ENCODE measurements around the gene OPTC. TPM values are rescaled to one million over a fixed set of nuclear protein-coding genes. Genes with fewer than 3 reads are reported as not detected.

Gene OPTC
- total RNA-seq, 1 donor from 2014 or later, result 0.36 TPM

DNA sequence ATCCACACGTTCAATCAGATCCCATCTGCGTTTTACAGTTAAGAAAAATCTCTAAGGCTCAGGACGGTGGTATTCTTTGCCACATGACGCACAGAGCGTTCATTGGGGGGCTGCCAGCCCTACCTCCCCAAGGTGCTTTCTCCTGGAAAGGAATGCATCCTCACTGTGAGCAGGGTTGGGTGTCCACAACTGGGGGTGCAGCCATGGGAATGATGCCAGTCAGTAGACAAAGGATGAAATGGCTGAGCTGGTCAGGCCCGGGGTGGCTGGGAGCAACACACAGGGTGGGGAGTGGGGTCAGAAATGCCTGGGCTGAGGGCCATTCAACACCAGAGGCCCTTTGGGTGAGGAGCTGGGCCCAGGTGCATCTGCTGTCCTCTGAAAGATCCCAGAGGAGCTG is 25.9 kb downstream of the OPTC start:
- Mint-ChIP-seq H3K27ac (ENCODE audit: unreplicated experiment) (no peak overlapping the region), H3K36me3 (ENCODE audit: low read depth, unreplicated experiment) (no peaks in the 10 kb centered on the region), H3K4me1 (ENCODE audit: unreplicated experiment) (peaks cover 24% of the 10 kb centered on the region), H3K9me3 (ENCODE audit: unreplicated experiment) (no peaks in the 10 kb centered on the region), H3K27me3 (ENCODE audit: unreplicated experiment) (peaks cover 2% of the 10 kb centered on the region), H3K4me3 (ENCODE audit: unreplicated experiment) (no peak overlapping the region)
- DNase-seq (ENCODE audit: low spot score), result no peak
- TF ChIP-seq CTCF (IDR thresholded peaks at IDR 0.05; ENCODE audit: unreplicated experiment), result no peak

DNA sequence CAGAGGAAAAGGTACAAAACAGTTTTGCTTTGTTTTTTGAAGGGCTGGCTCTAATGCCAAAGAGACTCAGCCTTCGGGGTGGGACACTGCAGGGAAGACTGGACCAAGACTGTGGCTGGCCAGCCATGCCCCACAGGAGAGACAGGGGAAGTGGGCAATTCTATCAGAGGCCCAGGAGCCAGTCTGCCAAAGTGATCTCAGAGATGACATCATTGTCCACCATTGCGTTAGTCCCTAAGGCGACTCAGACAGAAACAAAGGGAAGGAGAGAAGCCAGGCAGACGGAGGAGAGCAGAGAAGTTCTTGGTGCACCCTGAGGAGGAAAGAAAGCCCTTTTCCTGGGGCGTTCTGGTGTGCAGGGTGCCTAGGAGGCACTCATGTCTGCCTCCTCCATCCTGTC is 26.4 kb downstream of the OPTC start:
- H3K9me3 Mint-ChIP-seq (ENCODE audit: unreplicated experiment), result no peaks in the 10 kb centered on the region
- peaks cover 22% of the 10 kb centered on the region for H3K4me1 Mint-ChIP-seq (ENCODE audit: unreplicated experiment)
- no peak overlapping the region for H3K27ac Mint-ChIP-seq (ENCODE audit: unreplicated experiment)
- DNase-seq (ENCODE audit: low spot score), result no peak
- no peak for TF ChIP-seq CTCF (IDR thresholded peaks at IDR 0.05; ENCODE audit: unreplicated experiment)
- no peak overlapping the region for H3K4me3 Mint-ChIP-seq (ENCODE audit: unreplicated experiment)
- H3K36me3 Mint-ChIP-seq (ENCODE audit: low read depth, unreplicated experiment), result no peaks in the 10 kb centered on the region
- peaks cover 2% of the 10 kb centered on the region for H3K27me3 Mint-ChIP-seq (ENCODE audit: unreplicated experiment)

GRCh38 chr1:203521074-203521794 is 27.3 kb downstream of the OPTC start:
- no peak overlapping the region for H3K4me3 Mint-ChIP-seq (ENCODE audit: unreplicated experiment)
- peaks cover 17% of the 10 kb centered on the region for H3K4me1 Mint-ChIP-seq (ENCODE audit: unreplicated experiment)
- no peaks in the 10 kb centered on the region for H3K36me3 Mint-ChIP-seq (ENCODE audit: low read depth, unreplicated experiment)
- H3K27ac Mint-ChIP-seq (ENCODE audit: unreplicated experiment), result no peak overlapping the region
- H3K9me3 Mint-ChIP-seq (ENCODE audit: unreplicated experiment), result no peaks in the 10 kb centered on the region
- DNase-seq (ENCODE audit: low spot score), result no peak
- TF ChIP-seq CTCF (IDR thresholded peaks at IDR 0.05; ENCODE audit: unreplicated experiment), result no peak
- peaks cover 2% of the 10 kb centered on the region for H3K27me3 Mint-ChIP-seq (ENCODE audit: unreplicated experiment)

DNA sequence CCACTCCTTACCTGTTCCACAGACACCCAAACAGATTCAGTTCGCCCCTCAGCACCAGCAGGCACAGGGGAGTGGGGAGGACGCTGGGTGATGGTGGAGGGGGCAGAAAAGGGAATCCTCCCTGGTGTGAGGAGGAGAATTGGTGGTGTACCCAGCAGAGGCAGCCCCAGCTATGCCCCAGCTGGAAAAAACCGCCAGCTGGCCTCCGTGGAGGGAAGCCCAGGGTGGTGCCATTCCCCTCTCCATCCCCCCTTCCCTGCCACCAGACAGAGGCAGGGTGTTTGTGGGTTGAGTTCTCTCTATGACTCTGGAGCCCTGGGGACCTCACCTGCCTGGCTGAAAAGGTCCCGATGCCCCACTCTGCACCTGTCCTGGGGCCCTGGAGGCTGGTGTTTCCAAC is 27.9 kb downstream of the OPTC start:
- no peak for TF ChIP-seq CTCF (IDR thresholded peaks at IDR 0.05; ENCODE audit: unreplicated experiment)
- Mint-ChIP-seq H3K27me3 (ENCODE audit: unreplicated experiment) (peaks cover 2% of the 10 kb centered on the region), H3K9me3 (ENCODE audit: unreplicated experiment) (no peaks in the 10 kb centered on the region), H3K27ac (ENCODE audit: unreplicated experiment) (no peak overlapping the region), H3K36me3 (ENCODE audit: low read depth, unreplicated experiment) (no peaks in the 10 kb centered on the region), H3K4me3 (ENCODE audit: unreplicated experiment) (no peak overlapping the region), H3K4me1 (ENCODE audit: unreplicated experiment) (peaks cover 18% of the 10 kb centered on the region)
- DNase-seq (ENCODE audit: low spot score), result no peak

- no peak for DNase-seq (ENCODE audit: low spot score)
- Mint-ChIP-seq H3K27ac (ENCODE audit: unreplicated experiment) (no peak overlapping the region), H3K4me3 (ENCODE audit: unreplicated experiment) (no peak overlapping the region), H3K36me3 (ENCODE audit: low read depth, unreplicated experiment) (peaks cover under 1% of the 10 kb centered on the region), H3K27me3 (ENCODE audit: unreplicated experiment) (peaks cover 5% of the 10 kb centered on the region), H3K9me3 (ENCODE audit: unreplicated experiment) (no peaks in the 10 kb centered on the region), H3K4me1 (ENCODE audit: unreplicated experiment) (peaks cover 23% of the 10 kb centered on the region)
- TF ChIP-seq CTCF (IDR thresholded peaks at IDR 0.05; ENCODE audit: unreplicated experiment), result no peak
Observed at GRCh38 chr1:203522237-203522636, 28.3 kb downstream of the OPTC start.
